Measurements from ENCODE around the gene SERINC2.

GRCh38 chr1:31439276-31439675 lies 26.3 kb downstream of the SERINC2 start:
- TF ChIP-seq, protein P1, sequence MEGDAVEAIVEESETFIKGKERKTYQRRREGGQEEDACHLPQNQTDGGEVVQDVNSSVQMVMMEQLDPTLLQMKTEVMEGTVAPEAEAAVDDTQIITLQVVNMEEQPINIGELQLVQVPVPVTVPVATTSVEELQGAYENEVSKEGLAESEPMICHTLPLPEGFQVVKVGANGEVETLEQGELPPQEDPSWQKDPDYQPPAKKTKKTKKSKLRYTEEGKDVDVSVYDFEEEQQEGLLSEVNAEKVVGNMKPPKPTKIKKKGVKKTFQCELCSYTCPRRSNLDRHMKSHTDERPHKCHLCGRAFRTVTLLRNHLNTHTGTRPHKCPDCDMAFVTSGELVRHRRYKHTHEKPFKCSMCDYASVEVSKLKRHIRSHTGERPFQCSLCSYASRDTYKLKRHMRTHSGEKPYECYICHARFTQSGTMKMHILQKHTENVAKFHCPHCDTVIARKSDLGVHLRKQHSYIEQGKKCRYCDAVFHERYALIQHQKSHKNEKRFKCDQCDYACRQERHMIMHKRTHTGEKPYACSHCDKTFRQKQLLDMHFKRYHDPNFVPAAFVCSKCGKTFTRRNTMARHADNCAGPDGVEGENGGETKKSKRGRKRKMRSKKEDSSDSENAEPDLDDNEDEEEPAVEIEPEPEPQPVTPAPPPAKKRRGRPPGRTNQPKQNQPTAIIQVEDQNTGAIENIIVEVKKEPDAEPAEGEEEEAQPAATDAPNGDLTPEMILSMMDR (IDR thresholded peaks at IDR 0.05), result no peak
- TF ChIP-seq POLR2AphosphoS5 (IDR thresholded peaks at IDR 0.05; ENCODE audit: low read depth, low read length), result no peak
- TF ChIP-seq SIN3A (IDR thresholded peaks at IDR 0.05; ENCODE audit: borderline replicate concordance, insufficient read depth, low read depth, low read length), result no peak
- TF ChIP-seq REST (IDR thresholded peaks at IDR 0.05; ENCODE audit: insufficient read depth in 1 of 2, low read depth in 2 of 2, low read length in 1 of 2), result no peak

Data from Panc1 (cell line).